Suprapubic skin (tissue), 4 donors: ENCODE data around the gene FAM174B. TPM values are rescaled to one million over a fixed set of nuclear protein-coding genes. Genes with fewer than 3 reads are reported as not detected.

Source experiments
- DNase-seq, 2 donors: peaks; one replicate each; pipeline ENCODE4 v3.0.0-alpha.2; 2019; ENCODE audit warnings: low spot score in 2 of 2
- H3K27ac ChIP-seq: fragments of 200-600 bp; sonication (generic); one replicate; pipeline ENCODE4 v1.5.1; 2019
- H3K27me3 ChIP-seq: fragments of 200-600 bp; sonication (generic); one replicate; pipeline ENCODE4 v1.5.1; 2019
- H3K36me3 ChIP-seq: fragments of 200-600 bp; sonication (generic); one replicate; pipeline ENCODE4 v1.5.1; 2019
- H3K4me1 ChIP-seq: fragments of 200-600 bp; sonication (generic); one replicate; pipeline ENCODE4 v1.5.1; 2019
- H3K4me3 ChIP-seq: fragments of 200-600 bp; sonication (generic); one replicate; pipeline ENCODE4 v1.5.1; 2019; ENCODE audit warnings: mild to moderate bottlenecking
- H3K9me3 ChIP-seq: fragments of 200-600 bp; sonication (generic); one replicate; pipeline ENCODE4 v1.5.1; 2019
- CTCF ChIP-seq, 2 donors: fragments of 200-600 bp in 1 of 2; fragments of 450-650 bp in 1 of 2; sonication (generic) in 1 of 2; IDR thresholded peaks; one replicate each; pipeline ENCODE4 v1.5.1; 2016 to 2019; ENCODE audit warnings: antibody characterized with exemption in 2 of 2, mild to moderate bottlenecking in 1 of 2, moderate library complexity in 1 of 2
- EP300 ChIP-seq: sonication (generic); formaldehyde crosslinking; IDR thresholded peaks from one replicate; pipeline ENCODE4 v1.6.1; 2017; ENCODE audit warnings: antibody characterized with exemption
- POLR2A ChIP-seq, 2 donors: fragments of 450-650 bp; IDR thresholded peaks; one replicate each; pipeline ENCODE4 v1.6.1; 2017; ENCODE audit warnings: antibody characterized with exemption in 2 of 2, mild to moderate bottlenecking in 2 of 2, moderate library complexity in 2 of 2
- POLR2AphosphoS5 ChIP-seq, 3 donors: sonication (generic); formaldehyde crosslinking; IDR thresholded peaks; one replicate each; pipeline ENCODE4 v1.6.1; 2017; ENCODE audit warnings: antibody characterized with exemption in 3 of 3
- WGBS: methylation state at CpG from one replicate; pipeline ENCODE4 v1.1.5; 2018; 5-methylcytosine and 5-hydroxymethylcytosine counted together
- total RNA-seq, 4 donors: library from RNA; depleted of rRNA; stranded (reverse); fragments of >200 nt; gene quantifications; one replicate each; pipeline ENCODE4 v1.1.0, GENCODE V29; 2016

Gene FAM174B
- total RNA-seq, 4 donors from 2014 or later = 6.2 to 24.0 (median 18.3) TPM

GRCh38 chr15:92661069-92661468, 5.5 kb upstream of the FAM174B start:
- TF ChIP-seq POLR2A (IDR thresholded peaks at IDR 0.05) (no peak), EP300 (no peak), CTCF (IDR thresholded peaks at IDR 0.05) (no peak), POLR2AphosphoS5 (IDR thresholded peaks at IDR 0.05) (no peak)
- Histone ChIP-seq H3K36me3 (no peaks in the 10 kb centered on the region), H3K4me1 (peaks cover 12% of the 10 kb centered on the region), H3K9me3 (no peaks in the 10 kb centered on the region), H3K27ac (no peak overlapping the region), H3K27me3 (peaks cover 11% of the 10 kb centered on the region), H3K4me3 (no peak overlapping the region)
- 92% methylated on average over 10 of the region's 11 CpGs for WGBS
- no peak for DNase-seq

GRCh38 chr15:92657486-92657885, 1.9 kb upstream of the FAM174B start:
- peaks cover 18% of the 10 kb centered on the region for H3K27me3 ChIP-seq
- TF ChIP-seq CTCF (IDR thresholded peaks at IDR 0.05) (no peak), EP300 (no peak), POLR2A (IDR thresholded peaks at IDR 0.05) (no peak), POLR2AphosphoS5 (IDR thresholded peaks at IDR 0.05) (no peak)
- 97% methylated on average over 5 of the region's 5 CpGs for WGBS
- DNase-seq = no peak
- no peaks in the 10 kb centered on the region for H3K36me3 ChIP-seq
- H3K9me3 ChIP-seq = no peaks in the 10 kb centered on the region
- H3K4me1 ChIP-seq = peaks cover 20% of the 10 kb centered on the region
- H3K27ac ChIP-seq = no peak overlapping the region
- no peak overlapping the region for H3K4me3 ChIP-seq

- Histone ChIP-seq H3K27me3 (peaks cover 18% of the 10 kb centered on the region), H3K4me3 (peak overlapping the region; percentile 57), H3K9me3 (no peaks in the 10 kb centered on the region), H3K36me3 (no peaks in the 10 kb centered on the region), H3K27ac (peak overlapping the region; percentile 67), H3K4me1 (peaks cover 20% of the 10 kb centered on the region)
- DNase-seq = no peak
- WGBS = 83% methylated on average over 6 of the region's 6 CpGs
- TF ChIP-seq CTCF (IDR thresholded peaks at IDR 0.05) (no peak), POLR2A (IDR thresholded peaks at IDR 0.05) (no peak), EP300 (no peak), POLR2AphosphoS5 (IDR thresholded peaks at IDR 0.05) (no peak)
Measured at GRCh38 chr15:92656089-92656488, 514 bp upstream of the FAM174B start.

- peak overlapping the region; percentile 57 for H3K4me3 ChIP-seq
- H3K9me3 ChIP-seq = no peaks in the 10 kb centered on the region
- H3K27me3 ChIP-seq = peaks cover 18% of the 10 kb centered on the region
- TF ChIP-seq POLR2AphosphoS5 (IDR thresholded peaks at IDR 0.05) (no peak), EP300 (no peak), POLR2A (IDR thresholded peaks at IDR 0.05) (no peak), CTCF (IDR thresholded peaks at IDR 0.05) (no peak)
- peak overlapping the region; percentile 27 for H3K27ac ChIP-seq
- no peaks in the 10 kb centered on the region for H3K36me3 ChIP-seq
- H3K4me1 ChIP-seq = peaks cover 20% of the 10 kb centered on the region
- DNase-seq = no peak
- WGBS = 63% methylated on average over 7 of the region's 7 CpGs
Measured at GRCh38 chr15:92654662-92655061, 913 bp downstream of the FAM174B start.

GRCh38 chr15:92653836-92654539, 1.6 kb downstream of the FAM174B start:
- H3K4me1 ChIP-seq = peaks cover 20% of the 10 kb centered on the region
- DNase-seq = no peak
- no peaks in the 10 kb centered on the region for H3K9me3 ChIP-seq
- H3K27me3 ChIP-seq = peaks cover 18% of the 10 kb centered on the region
- TF ChIP-seq CTCF (IDR thresholded peaks at IDR 0.05) (no peak), POLR2A (IDR thresholded peaks at IDR 0.05) (no peak), POLR2AphosphoS5 (IDR thresholded peaks at IDR 0.05) (no peak), EP300 (no peak)
- H3K27ac ChIP-seq = peak overlapping the region; percentile 40
- no peak overlapping the region for H3K4me3 ChIP-seq
- H3K36me3 ChIP-seq = no peaks in the 10 kb centered on the region
- 72% methylated on average over 7 of the region's 7 CpGs for WGBS
